PC-3 (cell line): ENCODE results near the gene ZNF592. TPM values are rescaled to one million over a fixed set of nuclear protein-coding genes. Genes with fewer than 3 reads are reported as not detected.

Experiments
- ATAC-seq: fragments of 200-7000 bp; cut with Tn5 transposase; 2 replicates; pipeline ENCODE4 v1.9.1; 2020; ENCODE audit warnings: mild to moderate bottlenecking, moderate library complexity
- BruUV-seq: library from RNA; stranded (reverse); fragments of 400-500 nt; replicated peaks from 2 replicates; lab custom pipeline; 2021; lab: Mats Ljungman, UMichigan
- CTCF ChIA-PET: fragments of 300-600 bp; sonication (Branson Sonifier 250); formaldehyde crosslinking; loops from one replicate; lab custom pipeline; 2022; ENCODE audit warnings: antibody characterized with exemption; lab: Charles Lee
- POLR2A ChIA-PET: fragments of 300-600 bp; sonication (Branson Sonifier 250); formaldehyde crosslinking; loops from one replicate; lab custom pipeline; 2022; ENCODE audit warnings: antibody characterized with exemption; ENCODE audit not compliant: unreplicated experiment; lab: Charles Lee
- DNase-seq: peaks from one replicate; pipeline ENCODE4 v3.0.0-alpha.2; 2015
- H2AFZ ChIP-seq: fragments of 300-600 bp; sonication (generic); 2 replicates; pipeline ENCODE4 v1.6.0; 2016; ENCODE audit warnings: antibody characterized with exemption, low read length
- H3F3A ChIP-seq: fragments of 300-600 bp; sonication (generic); one replicate; pipeline ENCODE4 v1.6.0; 2017; ENCODE audit warnings: antibody characterized with exemption, low read length, control low read depth, mild to moderate bottlenecking; ENCODE audit not compliant: unreplicated experiment
- H3K27ac ChIP-seq: fragments of 300-600 bp; sonication (generic); 2 replicates; pipeline ENCODE4 v1.5.1; 2016; ENCODE audit warnings: mild to moderate bottlenecking, low read length
- H3K27me3 ChIP-seq: fragments of 300-600 bp; sonication (generic); 2 replicates; pipeline ENCODE4 v1.6.1; 2016; ENCODE audit warnings: low read length, mixed read lengths
- H3K36me3 ChIP-seq: fragments of 300-600 bp; sonication (generic); 2 replicates; pipeline ENCODE4 v1.6.1; 2016; ENCODE audit warnings: low read depth, mixed run types, low read length, mixed read lengths
- H3K4me1 ChIP-seq: fragments of 300-600 bp; sonication (generic); 2 replicates; pipeline ENCODE4 v1.5.1; 2016; ENCODE audit warnings: low read length; ENCODE audit not compliant: insufficient read depth
- H3K4me2 ChIP-seq: fragments of 300-600 bp; sonication (generic); 2 replicates; pipeline ENCODE4 v1.6.0; 2016; ENCODE audit warnings: low read length
- H3K4me3 ChIP-seq: fragments of 300-600 bp; sonication (generic); 2 replicates; pipeline ENCODE4 v1.5.1; 2016; ENCODE audit warnings: mild to moderate bottlenecking, low read length, mixed read lengths
- H3K79me2 ChIP-seq: fragments of 300-600 bp; sonication (generic); 2 replicates; pipeline ENCODE4 v1.6.1; 2017; ENCODE audit warnings: low read length, mixed read lengths
- H3K9ac ChIP-seq: fragments of 300-600 bp; sonication (generic); 2 replicates; pipeline ENCODE4 v1.6.0; 2016; ENCODE audit warnings: mild to moderate bottlenecking, low read length
- H3K9me2 ChIP-seq: fragments of 300-600 bp; sonication (generic); replicated peaks from 2 replicates; pipeline ENCODE4 v1.6.1; 2016; ENCODE audit warnings: mixed run types, low read length, mixed read lengths
- H3K9me3 ChIP-seq: fragments of 300-600 bp; sonication (generic); 2 replicates; pipeline ENCODE4 v1.6.1; 2016; ENCODE audit warnings: low read length, mixed read lengths
- H4K20me1 ChIP-seq: fragments of 300-600 bp; sonication (generic); 2 replicates; pipeline ENCODE4 v1.6.1; 2016; ENCODE audit warnings: low read length, mixed read lengths
- EZH2 ChIP-seq: fragments of 300-600 bp; sonication (generic); IDR thresholded peaks from one replicate; pipeline ENCODE4 v1.6.1; 2017; ENCODE audit warnings: antibody characterized with exemption, mild to moderate bottlenecking, low read length; ENCODE audit not compliant: unreplicated experiment
- EZH2phosphoT487 ChIP-seq: fragments of 300-600 bp; sonication (generic); IDR thresholded peaks from 2 replicates; pipeline ENCODE4 v1.6.1; 2018; ENCODE audit warnings: mild to moderate bottlenecking, antibody characterized with exemption, low read length, borderline replicate concordance
- intact Hi-C: fragments of 100-400 bp; cut with micrococcal nuclease; formaldehyde crosslinking; loops from 2 replicates; pipeline ENCODE4 v1.9.0; 2023
- total RNA-seq: library from RNA; depleted of rRNA; stranded (reverse); fragments of >200 nt; gene quantifications from 2 replicates; pipeline ENCODE4 v1.2.3, GENCODE V29; 2014
- TF ChIP-seq, protein P1 (sequence below): fragments of 300-600 bp; sonication (generic); conservative IDR thresholded peaks from 2 replicates; pipeline ENCODE4 v1.5.1; 2017; ENCODE audit warnings: antibody characterized with exemption, low read depth, mild to moderate bottlenecking, low read length

The ZNF592 gene
- total RNA-seq, 1 experiment from 2014 or later = 12.3 TPM

GRCh38 chr15:84759018-84759417 is 10.6 kb downstream of the ZNF592 start:
- H3K9me3 ChIP-seq = no peaks in the 10 kb centered on the region
- intact Hi-C loops = no loop called here
- peaks cover 39% of the 10 kb centered on the region for H4K20me1 ChIP-seq
- H3K36me3 ChIP-seq = no peaks in the 10 kb centered on the region
- H3K4me3 ChIP-seq = no peak overlapping the region
- ATAC-seq (no peak), DNase-seq (no peak)
- H3K27me3 ChIP-seq = no peaks in the 10 kb centered on the region
- no peak overlapping the region for H3K9ac ChIP-seq
- CTCF ChIA-PET = no interaction called here
- peaks cover 100% of the 10 kb centered on the region for H3K79me2 ChIP-seq
- TF ChIP-seq EZH2phosphoT487 = no peak
- TF ChIP-seq EZH2 = no peak
- TF ChIP-seq, protein P1, sequence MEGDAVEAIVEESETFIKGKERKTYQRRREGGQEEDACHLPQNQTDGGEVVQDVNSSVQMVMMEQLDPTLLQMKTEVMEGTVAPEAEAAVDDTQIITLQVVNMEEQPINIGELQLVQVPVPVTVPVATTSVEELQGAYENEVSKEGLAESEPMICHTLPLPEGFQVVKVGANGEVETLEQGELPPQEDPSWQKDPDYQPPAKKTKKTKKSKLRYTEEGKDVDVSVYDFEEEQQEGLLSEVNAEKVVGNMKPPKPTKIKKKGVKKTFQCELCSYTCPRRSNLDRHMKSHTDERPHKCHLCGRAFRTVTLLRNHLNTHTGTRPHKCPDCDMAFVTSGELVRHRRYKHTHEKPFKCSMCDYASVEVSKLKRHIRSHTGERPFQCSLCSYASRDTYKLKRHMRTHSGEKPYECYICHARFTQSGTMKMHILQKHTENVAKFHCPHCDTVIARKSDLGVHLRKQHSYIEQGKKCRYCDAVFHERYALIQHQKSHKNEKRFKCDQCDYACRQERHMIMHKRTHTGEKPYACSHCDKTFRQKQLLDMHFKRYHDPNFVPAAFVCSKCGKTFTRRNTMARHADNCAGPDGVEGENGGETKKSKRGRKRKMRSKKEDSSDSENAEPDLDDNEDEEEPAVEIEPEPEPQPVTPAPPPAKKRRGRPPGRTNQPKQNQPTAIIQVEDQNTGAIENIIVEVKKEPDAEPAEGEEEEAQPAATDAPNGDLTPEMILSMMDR = no peak
- H3F3A ChIP-seq = no peaks in the 10 kb centered on the region
- H3K4me2 ChIP-seq = no peak overlapping the region
- no peaks in the 10 kb centered on the region for H3K9me2 ChIP-seq
- no peaks in the 10 kb centered on the region for H3K4me1 ChIP-seq
- POLR2A ChIA-PET = no interaction called here
- H3K27ac ChIP-seq = no peak overlapping the region
- H2AFZ ChIP-seq = no peak overlapping the region
- no TSS peak for BruUV-seq

DNA sequence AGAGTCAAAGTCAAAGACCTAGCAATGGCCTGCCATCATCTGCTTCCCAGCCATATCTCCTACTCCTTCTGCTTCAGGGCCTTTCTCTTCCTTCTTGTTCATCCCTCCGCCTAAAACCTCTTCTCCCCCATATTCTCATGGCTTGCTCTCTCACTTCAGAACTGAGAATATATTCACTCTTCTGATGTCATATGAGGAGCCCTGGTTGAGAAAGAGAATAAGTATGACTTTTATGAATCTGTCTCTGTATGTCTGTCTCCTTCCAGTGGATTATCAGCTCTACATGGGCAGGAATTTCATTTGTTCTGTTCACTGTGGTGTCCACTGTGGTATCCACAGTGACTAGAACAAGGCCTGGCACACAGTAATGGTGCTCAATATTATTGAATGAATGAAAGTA is 11.8 kb downstream of the ZNF592 start:
- ATAC-seq (no peak), DNase-seq (no peak)
- TF ChIP-seq, protein P1 = no peak
- TF ChIP-seq EZH2phosphoT487 (no peak), EZH2 (no peak)
- H3K4me1 ChIP-seq = no peaks in the 10 kb centered on the region
- no peaks in the 10 kb centered on the region for H3K27me3 ChIP-seq
- H3K27ac ChIP-seq = no peak overlapping the region
- no peak overlapping the region for H2AFZ ChIP-seq
- H3K4me3 ChIP-seq = no peak overlapping the region
- H3K79me2 ChIP-seq = peaks cover 100% of the 10 kb centered on the region
- ChIA-PET POLR2A (no interaction called here), CTCF (no interaction called here)
- no peaks in the 10 kb centered on the region for H3K9me2 ChIP-seq
- no peaks in the 10 kb centered on the region for H3K9me3 ChIP-seq
- H3K9ac ChIP-seq = no peak overlapping the region
- H3F3A ChIP-seq = no peaks in the 10 kb centered on the region
- intact Hi-C loops = no loop called here
- H3K4me2 ChIP-seq = no peak overlapping the region
- 0 out of 2 replicates have a peak, but pooled peaks cover 4% of the 10 kb centered on the region for H3K36me3 ChIP-seq
- peaks cover 38% of the 10 kb centered on the region; the same call in 1 of the 2 replicates for H4K20me1 ChIP-seq
- BruUV-seq = no TSS peak

- TF ChIP-seq, protein P1 = no peak
- TF ChIP-seq EZH2 = no peak
- TF ChIP-seq EZH2phosphoT487 = no peak
- H3K9me2 ChIP-seq = no peaks in the 10 kb centered on the region
- ATAC-seq (no peak), DNase-seq (no peak)
- 0 out of 2 replicates have a peak, but pooled peaks cover 8% of the 10 kb centered on the region for H3K36me3 ChIP-seq
- H3K4me2 ChIP-seq = no peak overlapping the region
- no peaks in the 10 kb centered on the region for H3K9me3 ChIP-seq
- CTCF ChIA-PET = no interaction called here
- intact Hi-C loops = no loop called here
- no peak overlapping the region for H2AFZ ChIP-seq
- peaks cover 99% of the 10 kb centered on the region for H3K79me2 ChIP-seq
- no peak overlapping the region for H3K9ac ChIP-seq
- H3F3A ChIP-seq = no peaks in the 10 kb centered on the region
- H3K4me1 ChIP-seq = peaks cover 9% of the 10 kb centered on the region
- no peak overlapping the region for H3K4me3 ChIP-seq
- no peak overlapping the region for H3K27ac ChIP-seq
- H4K20me1 ChIP-seq = peaks cover 35% of the 10 kb centered on the region; the same call in 1 of the 2 replicates
- no peaks in the 10 kb centered on the region for H3K27me3 ChIP-seq
- no TSS peak for BruUV-seq
- POLR2A ChIA-PET = no interaction called here
These were observed 13.3 kb downstream of the ZNF592 start for GRCh38 chr15:84761607-84762131.
